GM15510 (cell line): Measurements from ENCODE around the gene SASH1.

Experiments
- POLR2A ChIP-seq: IDR thresholded peaks from 3 replicates; pipeline ENCODE4 v1.6.1; 2011; ENCODE audit warnings: borderline replicate concordance; ENCODE audit not compliant: insufficient read length; ENCODE audit errors: extremely low read depth

SASH1 gene

DNA sequence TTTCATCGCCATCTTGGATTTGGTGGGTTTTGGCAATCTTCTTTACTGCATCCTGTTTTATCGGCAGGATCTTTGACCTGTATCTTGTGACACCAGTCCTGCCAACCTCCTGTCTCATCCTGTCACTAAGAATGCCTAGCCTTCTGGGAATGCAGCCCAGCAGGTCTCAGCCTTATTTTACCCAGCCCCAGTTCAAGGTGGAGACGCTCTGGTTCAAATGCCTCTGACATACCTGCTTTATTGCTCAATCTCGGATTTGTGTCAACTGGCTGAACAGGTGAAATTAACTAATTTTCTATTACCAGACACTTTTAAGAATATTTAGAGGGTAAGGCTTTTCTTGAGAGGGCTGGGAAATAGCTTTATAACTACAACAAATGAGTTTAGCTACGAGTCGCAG lies 102.5 kb downstream of the SASH1 start:
- no peak for TF ChIP-seq POLR2A

DNA sequence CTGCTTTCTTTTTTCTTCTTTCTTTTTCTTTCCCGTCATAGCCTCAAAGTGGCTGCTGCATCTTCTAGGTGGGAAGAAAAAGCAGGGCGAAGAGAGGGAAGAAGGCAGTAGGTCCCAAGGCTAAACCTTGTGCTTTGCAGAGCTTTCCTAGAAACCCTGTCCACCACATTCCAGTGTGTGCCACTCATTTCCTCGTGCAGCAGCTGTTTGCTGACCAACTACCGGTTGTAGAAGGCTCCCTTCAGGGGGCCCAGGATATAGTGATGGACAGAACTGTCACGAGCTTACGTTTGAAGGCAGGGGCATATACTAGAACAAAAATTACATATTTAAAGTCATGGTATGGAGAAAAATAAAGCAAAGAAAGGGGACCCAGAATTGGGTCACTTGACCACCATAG lies 103.0 kb downstream of the SASH1 start:
- no peak for TF ChIP-seq POLR2A

DNA sequence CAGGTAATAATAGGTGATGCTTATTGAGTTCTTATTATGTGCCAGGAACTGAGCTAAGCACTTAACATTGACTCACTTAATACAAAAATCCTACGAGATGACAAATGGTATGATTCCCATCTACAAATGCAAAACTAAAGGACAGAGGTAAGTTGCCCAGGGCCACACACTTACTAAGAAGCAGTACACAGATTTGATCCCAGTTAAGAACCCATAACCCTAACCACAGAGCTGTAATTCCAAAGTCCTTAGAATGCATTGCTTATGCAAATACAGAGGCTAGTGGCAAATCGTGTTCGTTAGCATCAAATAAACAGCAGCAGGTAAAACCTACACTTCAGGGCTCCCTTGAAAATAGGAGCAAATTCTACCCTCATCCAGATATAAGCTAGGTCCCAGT lies 104.0 kb downstream of the SASH1 start:
- no peak for TF ChIP-seq POLR2A

DNA sequence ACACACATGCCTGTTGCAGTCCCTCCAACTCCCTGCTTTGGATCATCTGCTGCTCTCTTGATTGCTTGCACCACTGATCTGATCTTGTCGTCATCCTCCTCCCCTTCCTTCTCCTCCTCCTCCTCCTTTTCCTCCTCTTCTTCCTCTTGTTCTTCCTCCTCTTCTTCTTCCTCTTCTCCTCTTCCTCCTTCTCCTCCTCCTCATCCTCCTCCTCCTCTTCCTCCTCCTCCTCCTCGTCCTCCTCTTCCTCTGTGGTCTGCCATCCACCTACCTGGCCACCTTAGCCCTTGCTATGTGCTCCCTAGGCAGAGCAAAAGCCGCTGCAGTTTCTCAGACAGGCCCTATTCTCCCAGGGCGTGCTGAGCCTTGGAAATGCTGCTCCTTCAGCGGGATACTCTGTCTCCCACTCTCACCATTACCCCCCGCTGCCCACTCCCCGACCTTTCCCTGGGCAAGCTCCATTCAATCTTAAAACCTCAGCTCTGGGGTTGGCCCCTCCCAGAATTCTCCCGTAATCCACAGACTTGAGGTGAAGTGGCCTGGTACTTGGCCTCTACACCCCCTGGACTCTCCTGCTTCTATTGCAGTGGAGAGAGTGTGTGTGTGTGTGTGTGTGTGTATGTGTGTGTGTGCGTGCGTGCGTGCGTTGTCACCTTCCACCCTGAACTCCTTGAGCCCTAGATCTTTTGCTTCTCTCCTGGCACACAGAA lies 105.0 kb downstream of the SASH1 start:
- no peak for TF ChIP-seq POLR2A

DNA sequence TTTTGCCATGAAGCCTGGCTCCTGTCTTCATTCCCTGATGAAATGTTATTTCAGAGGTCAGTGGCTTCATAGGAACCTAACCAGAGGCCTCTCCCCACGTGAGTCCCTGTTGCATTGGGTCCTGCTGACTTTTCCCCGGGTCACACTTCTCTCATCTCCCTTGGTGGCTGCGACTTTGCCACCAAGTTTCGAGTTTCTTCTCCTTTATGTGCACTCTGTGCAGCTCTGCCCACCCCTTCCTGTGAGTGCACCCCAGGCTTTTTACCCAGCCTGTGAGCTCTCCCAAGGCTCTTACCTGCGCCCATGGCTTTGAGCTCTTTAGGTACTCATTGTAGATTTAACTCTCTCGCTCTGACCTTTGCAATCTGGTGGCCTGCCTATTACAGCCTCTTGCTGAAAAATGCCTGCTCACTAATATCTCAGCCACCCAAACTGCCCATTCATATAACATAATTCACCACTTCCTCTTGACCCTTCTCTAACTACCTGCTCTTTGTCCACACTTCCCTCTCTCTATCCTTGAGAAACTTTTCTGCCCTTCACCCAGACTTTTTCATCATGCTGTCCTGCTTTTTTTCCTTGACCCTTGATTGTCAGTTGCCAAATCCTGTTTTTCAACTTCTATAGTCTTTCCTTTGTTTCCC lies 105.9 kb downstream of the SASH1 start:
- TF ChIP-seq POLR2A = no peak

DNA sequence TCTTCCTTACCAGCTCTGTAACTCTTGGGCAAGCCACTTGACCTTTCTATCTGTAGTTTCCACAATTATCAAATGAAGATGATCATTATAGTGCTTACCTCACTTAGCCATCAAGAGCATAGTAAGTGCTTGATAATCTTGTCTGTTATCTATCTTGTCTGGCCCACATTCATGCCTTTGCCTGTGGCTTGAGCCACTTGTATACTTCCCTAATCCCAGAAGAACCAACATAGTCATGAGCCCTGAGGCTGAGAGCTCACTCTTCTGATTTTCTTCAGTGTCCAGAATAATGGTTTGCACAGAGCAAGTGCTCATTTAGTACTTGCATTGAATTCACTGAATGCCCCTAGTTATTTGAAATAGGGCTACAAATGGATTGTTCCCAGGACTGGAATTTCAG lies 108.2 kb downstream of the SASH1 start:
- TF ChIP-seq POLR2A = no peak

DNA sequence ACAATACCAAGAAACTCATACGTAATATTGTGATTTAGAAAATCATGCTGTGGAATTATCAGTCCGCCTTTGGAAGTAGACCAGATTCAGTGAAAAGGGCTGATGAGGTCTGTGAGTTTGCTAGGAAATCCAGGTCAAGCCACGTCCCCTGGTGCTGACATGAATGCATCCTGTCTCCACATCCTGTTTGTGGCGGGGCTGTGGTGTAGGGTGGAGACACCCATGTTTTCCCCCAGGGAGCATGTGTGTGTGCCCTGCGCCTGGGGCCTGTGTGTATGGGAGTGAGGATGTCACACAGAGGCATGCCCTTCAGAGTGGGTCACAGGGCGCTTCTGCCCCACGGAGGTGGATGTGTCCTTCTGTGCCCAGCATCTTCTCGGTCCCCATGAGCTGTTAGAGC lies 109.1 kb downstream of the SASH1 start:
- TF ChIP-seq POLR2A = no peak

DNA sequence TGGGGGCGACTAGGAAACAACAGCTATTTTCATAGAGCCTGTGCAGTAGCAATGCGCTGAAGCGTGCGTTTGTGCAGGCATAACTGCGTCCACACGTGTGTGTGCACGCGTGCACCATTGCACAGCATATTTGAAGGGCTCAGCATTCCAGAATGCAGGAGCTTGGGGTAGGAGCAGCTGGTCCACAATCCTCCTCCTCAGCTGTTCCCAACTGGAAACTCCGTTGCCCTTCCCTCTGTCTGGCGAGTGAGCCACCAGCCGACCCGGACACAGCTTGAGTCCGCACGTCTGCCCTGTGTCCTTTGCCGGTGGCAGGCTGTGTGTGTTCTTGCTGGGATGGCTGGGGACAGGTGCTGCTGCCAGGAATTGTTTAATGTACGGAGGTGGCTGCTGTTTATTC lies 110.2 kb downstream of the SASH1 start:
- TF ChIP-seq POLR2A = no peak

DNA sequence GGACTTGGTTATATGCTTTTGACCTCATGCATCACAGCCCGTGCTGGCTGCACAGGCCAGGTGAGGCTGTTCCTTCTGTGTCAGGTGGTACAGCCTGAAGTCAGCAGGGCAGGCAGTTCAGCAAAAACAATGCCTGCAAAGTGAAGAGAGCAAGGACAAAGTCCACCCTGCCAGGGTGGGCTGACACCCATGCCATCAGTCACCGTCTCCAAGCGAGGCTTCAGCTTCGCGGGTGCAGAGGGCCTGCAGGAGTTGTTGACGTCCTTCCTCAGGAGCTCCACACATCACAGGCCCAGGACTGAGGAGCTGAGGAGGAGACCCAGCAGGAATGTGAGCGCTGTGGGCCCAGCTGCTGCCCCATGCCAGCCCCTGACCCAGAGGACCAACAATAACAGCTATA lies 111.3 kb downstream of the SASH1 start:
- TF ChIP-seq POLR2A = no peak

DNA sequence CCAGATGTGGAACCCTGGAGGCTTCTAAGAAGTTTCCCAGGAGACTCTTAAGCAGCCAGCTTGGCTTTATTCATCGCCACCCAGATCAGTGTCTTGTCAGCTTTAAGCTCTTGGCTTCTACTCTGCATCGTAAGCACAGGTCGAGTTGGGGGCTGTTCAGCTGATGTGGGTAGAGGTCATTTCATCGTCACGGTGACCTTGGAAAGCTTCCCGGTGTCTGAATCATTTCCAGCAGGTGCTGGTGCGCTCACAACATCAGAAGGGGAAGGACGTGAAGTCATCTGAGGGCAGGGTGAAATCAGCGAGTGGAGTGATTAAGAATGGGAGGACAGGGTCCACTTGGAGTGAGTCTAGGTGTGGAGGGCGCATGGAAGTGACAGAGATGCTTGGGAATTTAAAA lies 112.6 kb downstream of the SASH1 start:
- TF ChIP-seq POLR2A = no peak

DNA sequence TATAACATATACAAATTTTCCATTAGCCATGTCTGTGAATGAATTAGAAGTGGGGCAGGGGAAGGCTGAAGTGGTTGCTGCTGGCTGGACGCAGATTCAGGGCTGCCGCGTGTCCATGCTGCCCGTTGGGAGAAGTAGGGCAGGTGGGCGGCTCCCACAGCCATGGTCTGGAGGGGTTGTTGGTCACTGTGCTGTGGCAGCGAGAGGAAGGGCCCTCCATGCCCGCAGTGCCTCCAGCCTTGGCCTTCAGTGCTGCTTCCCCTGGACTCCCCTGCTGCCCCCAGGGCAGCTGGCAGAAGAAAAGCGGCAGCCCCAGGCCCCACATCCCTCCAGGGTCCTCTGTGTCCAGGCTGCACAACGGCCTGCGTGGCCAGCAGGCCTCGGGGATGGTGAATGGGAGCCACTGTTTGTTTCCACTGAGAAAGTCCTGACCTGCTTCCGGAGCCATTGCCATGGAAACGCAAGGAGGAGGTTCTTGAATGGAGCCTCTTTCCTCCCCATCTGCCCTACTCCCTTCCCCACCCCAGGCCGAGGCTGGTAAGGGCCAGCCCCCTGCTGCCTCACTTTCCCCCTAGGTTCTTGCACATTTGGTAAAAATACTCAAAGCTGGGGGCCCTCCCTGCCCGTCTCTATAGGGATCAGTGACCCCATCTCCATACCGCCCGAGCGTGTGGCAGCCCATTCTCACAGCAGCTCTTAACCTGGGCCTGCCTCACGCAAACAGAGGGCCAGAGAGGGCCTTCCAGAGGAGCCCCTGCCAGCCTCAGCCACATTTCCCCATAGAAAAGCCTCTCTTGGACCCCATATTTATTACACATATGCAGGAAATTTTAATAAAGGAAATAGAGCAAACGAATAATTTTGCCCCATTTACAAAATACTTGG lies 113.3 kb downstream of the SASH1 start:
- TF ChIP-seq POLR2A = no peak

DNA sequence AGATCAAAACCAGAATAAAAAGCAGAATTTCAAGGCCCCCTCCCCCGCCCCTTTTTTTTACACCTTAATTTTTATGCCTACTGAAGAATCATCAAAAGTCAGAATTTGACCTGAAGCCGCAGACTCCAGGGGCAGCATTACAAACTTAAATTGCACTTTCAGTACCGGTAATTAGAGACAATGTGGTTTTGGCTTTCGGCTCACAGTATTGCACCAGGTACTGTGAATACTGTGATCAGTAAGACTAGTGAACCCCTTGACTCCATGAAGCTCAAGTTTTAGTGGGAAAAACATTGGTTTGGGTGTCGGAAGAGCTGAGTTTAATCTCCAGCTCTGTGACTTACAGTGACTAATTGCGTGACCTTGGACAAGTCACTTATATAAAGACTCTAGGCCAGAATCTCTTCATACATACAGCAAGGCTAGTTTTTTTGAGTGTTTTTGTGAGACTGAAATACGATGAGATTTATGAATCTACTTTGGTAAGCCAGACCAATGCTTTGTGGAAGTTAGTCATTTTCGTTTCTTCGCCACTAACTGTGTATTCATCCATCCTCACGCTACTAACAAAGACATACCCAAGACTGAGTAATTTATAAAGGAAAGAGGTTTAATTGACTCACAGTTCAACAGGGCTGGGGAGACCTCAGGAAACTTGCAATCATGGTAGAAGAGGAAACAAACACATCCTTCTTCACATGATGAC lies 114.7 kb downstream of the SASH1 start:
- no peak for TF ChIP-seq POLR2A

DNA sequence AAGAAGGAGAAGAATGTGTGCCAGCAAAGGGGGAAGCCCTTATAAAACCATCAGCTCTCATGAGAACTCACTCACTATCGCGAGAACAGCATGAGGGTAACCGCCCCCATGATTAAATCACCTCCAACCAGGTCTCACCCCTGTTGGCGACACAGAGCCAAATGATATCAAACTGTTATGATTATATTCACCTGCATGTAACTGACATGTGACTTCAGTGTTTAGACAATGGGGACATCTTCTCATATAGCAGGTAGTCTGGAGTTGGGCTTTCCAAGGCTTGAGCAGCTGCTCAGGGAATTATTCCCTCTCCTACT lies 115.2 kb downstream of the SASH1 start:
- TF ChIP-seq POLR2A = no peak

DNA sequence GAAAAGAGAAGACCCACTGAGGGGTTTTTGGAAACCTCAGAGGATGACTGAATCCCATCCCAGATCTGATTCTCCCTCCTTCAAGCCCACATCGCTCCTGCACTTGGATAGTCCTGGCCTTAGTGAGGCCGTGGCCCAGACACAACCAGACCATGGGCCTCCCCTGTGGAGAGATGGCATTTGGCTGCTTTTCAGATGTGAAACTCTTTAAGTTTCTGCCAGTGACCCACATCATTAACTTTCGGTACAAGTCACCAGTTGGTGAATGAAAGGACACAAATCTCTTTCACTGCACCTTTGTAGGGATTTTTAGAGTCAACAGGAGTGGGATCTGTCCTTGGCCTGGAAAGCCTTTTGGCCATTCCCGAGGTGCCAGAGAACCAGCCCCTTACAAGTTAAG lies 116.6 kb downstream of the SASH1 start:
- no peak for TF ChIP-seq POLR2A

DNA sequence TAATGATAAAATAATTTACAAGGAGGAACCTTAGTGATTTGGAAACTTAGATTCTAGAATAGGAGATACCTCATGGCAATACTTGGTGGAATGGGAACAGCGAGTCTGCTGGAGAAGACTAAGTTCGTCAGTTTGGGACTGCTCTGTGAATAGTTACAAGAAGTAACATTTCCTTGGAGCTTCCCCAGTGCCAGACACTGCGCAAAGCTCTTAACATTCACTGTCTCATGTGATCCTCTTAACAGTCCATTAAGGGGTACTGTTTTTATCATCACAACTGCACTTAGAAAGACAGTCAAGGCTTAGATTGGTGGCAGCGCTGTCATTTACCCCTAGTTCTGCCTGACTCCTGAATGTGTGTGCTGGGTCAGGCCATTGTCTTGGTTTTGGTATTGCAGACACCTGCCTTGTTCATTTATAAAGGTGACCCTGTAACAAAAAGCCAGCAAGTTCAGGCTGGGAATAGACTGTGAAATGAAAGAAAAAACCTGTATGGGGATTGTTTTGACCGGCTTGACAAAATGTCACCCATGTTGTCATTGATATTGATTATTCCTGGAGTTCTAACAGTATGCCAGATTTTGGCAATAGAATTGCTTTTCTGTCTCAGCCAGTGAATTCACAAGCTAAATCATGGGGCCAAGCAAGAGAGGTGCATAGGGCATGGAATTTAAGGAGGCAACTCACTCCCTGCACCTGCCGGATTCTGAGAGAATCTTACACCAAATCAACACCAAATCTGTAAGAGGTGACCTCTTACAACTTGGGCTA lies 118.4 kb downstream of the SASH1 start:
- TF ChIP-seq POLR2A = no peak

DNA sequence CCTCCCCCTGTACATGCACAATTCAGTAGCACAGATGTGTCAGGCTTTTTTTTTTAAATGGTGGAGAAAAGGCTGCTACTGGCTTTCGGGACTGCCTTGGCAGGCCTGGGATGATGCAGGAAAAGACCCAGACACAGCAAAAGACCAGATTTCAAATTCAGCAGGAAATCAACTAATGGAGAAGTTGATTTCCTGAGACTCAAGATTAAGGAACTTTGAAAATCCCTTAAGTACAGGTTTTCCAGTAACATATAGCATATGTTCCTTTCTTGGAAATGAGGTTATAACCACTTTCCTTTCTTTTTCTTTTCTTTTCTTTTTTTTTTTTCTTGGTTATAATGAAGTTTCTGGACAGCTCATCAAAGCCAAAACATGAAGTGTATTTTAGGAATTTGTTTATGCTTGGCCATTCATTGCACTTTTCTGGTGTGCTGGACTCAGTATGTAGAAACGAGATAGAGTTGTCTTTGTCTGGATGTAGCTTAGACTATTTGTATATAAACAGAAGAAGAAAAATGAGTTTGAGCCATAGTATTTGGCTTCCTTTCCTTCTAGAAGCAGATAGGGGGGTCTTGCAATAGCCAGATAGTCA lies 119.4 kb downstream of the SASH1 start:
- TF ChIP-seq POLR2A = no peak
